ENCODE measurements around the gene PPIB. TPM values are rescaled to one million over a fixed set of nuclear protein-coding genes. Genes with fewer than 3 reads are reported as not detected.

PPIB gene
- total and polyA plus RNA-seq, 9 of the 15 experiments (the other 6 are each of a cell fraction or from before 2014, with no cell fraction given) = 306 to 746 (median 439) TPM

- TF ChIP-seq CCNT2 (IDR thresholded peaks at IDR 0.05; ENCODE audit: borderline replicate concordance, extremely low read depth, insufficient read length, low read depth, low read length) = no peak
- no peak for TF ChIP-seq NFIC (IDR thresholded peaks at IDR 0.05)
- no peak for TF ChIP-seq PKNOX1 (IDR thresholded peaks at IDR 0.05)
- no peak for TF ChIP-seq TGIF2 (CRISPR knock-in tag; IDR thresholded peaks at IDR 0.05)
- TF ChIP-seq ZNF384 (IDR thresholded peaks at IDR 0.05; ENCODE audit: low read depth, low read length) = 0 out of 2 replicates have a peak, but pooled peaks have one; percentile 19
- no peak for TF ChIP-seq MECOM (CRISPR knock-in tag; IDR thresholded peaks at IDR 0.05)
- TF ChIP-seq CEBPB (tag; IDR thresholded peaks at IDR 0.05) = peak; percentile 87
- 0 out of 2 replicates have a peak, but pooled peaks have one; percentile 6 for TF ChIP-seq NR2C1 (IDR thresholded peaks at IDR 0.05)
- no peak for TF ChIP-seq NR2C1 (tag; IDR thresholded peaks at IDR 0.05)
- TF ChIP-seq CBFA2T2 (conservative IDR thresholded peaks at IDR 0.05) = no peak
- no peak for TF ChIP-seq CLOCK (CRISPR knock-in tag; IDR thresholded peaks at IDR 0.05; ENCODE audit: borderline replicate concordance)
- peak; percentile 9 for TF ChIP-seq MEIS2 (IDR thresholded peaks at IDR 0.05; ENCODE audit: partially characterized antibody)
- TF ChIP-seq ZSCAN29 (IDR thresholded peaks at IDR 0.05) = no peak
- TF ChIP-seq ZNF592 (IDR thresholded peaks at IDR 0.05) = peak; percentile 51; the same call in 1 of the 2 replicates
- 0 out of 2 replicates have a peak, but pooled peaks have one; percentile 31 for TF ChIP-seq CHAMP1 (IDR thresholded peaks at IDR 0.05)
- TF ChIP-seq BRF1 (IDR thresholded peaks at IDR 0.05; ENCODE audit: borderline replicate concordance, extremely low read depth, insufficient read length) = no peak
- 0 out of 2 replicates have a peak, but pooled peaks have one; percentile 20 for TF ChIP-seq BACH1 (tag; IDR thresholded peaks at IDR 0.05)
These were observed 989 bp upstream of the PPIB start (continued) for GRCh38 chr15:64163659-64164362.

Data from K562 (cell line).